Astrocyte of the hippocampus (primary cell): ENCODE results near the gene MORN3.
A peak's percentile ranks its signal among the peaks of the same experiment; 100 is the strongest.
"Not testable (repeated sequence)": the region's sequence is repeated elsewhere in the genome, so short reads cannot be mapped to it uniquely, and the experiment has no call there.

Experiments used
- DNase-seq: peaks from one replicate; pipeline ENCODE4 v3.0.0; 2011; ENCODE audit warnings: low read depth, low spot score

The MORN3 gene

DNA sequence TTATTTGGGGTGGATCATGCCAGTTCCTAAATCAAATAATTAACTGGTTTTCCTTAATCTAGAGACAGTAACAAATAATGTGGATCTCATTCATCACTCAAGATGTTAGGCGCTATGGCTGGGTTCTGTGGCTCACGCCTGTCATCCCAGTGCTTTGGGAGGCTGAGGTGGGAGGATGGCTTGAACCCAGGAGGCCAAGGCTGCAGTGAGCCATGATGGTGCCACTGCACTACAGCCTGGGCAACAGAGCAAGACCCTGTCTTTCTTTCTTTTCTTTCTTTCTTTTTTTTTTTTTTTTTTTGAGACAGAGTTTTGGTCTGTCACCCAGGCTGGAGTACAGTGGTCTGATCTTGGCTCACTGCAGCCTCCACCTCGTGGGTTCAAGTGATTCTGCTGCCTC is 23.3 kb upstream of the MORN3 start:
- not testable (repeated sequence) for DNase-seq

DNA sequence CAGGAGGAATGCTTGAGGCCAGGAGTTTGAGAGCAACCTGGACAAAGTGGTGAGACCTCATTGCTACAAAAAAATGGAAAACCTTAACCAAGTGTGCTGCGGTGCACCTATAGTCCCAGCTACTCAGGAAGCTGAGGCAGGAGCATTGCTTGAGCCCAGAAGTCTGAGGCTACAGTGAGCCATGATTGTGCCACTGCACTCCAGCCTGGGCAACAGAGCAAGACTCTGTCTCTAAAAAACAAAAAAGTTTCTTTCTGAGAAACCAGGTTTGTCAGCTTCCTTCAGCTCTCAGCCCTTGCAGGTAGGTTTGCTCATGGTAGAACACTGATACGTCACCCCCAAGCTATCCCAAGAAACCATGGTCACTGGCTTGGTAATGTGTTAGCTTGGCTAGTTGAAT is 20.0 kb upstream of the MORN3 start:
- DNase-seq = no peak

DNA sequence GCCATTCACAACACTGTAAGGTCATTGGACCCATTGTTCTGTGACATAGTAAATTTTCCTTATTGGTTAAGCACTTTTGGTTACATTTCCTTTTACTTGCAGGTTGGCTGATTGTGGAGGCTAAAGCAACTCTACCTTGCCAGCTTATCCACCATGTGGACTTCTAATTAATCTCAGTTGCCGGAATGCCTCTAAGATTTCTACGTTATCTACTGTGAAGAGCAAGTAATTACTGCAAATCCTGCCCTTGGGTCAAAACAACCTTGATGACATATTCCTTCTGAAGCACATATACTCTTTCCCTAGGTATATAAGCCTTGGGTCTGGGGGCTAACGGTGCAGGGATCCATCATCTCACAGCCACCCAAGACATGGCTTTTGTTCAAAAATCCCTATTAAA is 19.5 kb upstream of the MORN3 start:
- DNase-seq = no peak

DNA sequence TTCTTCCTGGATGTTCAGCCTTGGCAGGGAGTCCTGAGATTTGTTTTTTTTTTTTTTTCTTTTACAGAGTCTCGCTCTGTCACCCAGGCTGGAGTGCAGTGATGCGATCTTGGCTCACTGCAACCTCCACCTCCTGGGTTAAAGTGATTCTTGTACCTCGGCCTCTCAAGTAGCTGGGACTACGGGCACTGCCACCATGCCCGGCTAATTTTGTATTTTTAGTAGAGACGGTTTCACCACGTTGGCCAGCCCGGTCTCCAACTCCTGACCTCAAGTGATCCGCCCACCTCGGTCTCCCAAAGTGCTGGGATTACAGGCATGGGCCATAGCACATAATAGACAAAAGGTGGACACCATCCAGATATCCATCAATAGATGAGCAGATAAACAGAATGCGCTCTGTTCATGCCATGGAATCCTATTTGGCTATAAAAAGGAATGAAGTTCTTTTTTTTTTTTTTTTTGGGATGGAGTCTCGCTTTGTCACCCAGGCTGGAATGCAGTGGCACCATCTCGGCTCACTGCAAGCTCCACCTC is 10.3 kb upstream of the MORN3 start:
- not testable (repeated sequence) for DNase-seq

DNA sequence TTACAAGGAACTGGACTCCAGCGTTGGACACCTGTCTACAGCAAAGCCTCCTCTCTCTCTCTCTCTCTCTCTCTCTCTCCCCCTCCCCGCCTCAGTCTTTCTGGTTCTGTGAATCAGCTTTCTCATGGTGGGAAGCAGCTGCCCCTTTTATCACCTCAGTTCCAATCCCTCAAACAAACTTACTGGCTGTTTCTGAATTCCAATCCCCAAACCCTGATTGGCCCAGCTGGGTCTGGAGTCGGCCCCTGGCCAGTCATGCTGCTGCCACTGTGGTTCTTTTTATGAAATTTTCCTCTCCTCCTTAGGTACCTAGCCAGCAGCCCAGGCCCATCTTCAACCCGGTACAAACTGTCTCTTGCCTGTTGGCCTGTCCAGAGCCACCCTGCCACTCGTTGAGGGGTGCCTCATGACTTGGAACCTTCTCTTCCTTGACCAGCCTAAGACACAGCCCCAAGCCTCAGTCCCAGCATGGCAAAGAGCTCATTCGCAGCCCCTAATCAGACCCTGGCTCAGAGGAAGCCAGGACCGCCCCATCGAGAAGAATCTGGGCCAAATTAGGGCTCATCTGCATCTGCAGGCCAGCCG is 9.4 kb upstream of the MORN3 start:
- no peak for DNase-seq

DNA sequence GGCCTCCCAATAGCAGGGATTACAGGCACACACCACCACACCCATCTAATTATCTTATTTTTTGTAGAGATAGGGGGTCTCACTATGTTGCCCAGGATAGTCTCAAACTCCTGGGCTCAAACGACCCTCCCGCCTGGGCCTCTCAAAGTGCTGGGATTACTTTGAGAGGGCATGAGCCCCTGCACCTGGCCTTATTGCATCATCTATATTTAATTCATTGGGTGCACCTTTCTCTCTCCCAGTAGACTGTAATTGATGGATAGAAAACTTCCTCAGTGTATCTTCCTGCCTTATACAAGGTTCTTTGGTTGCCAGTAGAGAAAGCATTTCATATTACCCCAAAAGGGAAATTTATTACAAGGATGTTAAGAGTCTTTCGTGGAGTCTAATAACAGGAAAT is 8.9 kb upstream of the MORN3 start:
- DNase-seq = no peak

DNA sequence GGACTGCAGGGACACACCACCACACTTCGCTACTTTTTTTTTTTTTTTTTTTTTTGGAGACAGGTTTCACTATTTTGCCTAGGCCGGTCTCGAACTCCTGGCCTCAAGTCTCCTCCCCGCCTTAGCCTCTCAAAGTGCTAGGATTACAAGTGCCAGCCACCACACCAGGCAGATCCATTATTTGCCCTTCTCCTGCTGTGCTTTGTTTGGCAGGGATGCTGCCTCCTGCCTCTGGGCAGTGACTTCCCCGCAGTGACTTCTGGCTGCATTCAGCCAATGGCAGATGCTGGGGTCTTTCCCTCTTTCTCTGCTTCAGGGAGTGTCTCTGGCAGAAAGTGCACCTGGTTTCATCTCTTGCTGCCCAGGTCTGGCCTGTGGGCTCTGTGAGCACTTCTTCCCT is 6.7 kb upstream of the MORN3 start:
- DNase-seq = no peak

DNA sequence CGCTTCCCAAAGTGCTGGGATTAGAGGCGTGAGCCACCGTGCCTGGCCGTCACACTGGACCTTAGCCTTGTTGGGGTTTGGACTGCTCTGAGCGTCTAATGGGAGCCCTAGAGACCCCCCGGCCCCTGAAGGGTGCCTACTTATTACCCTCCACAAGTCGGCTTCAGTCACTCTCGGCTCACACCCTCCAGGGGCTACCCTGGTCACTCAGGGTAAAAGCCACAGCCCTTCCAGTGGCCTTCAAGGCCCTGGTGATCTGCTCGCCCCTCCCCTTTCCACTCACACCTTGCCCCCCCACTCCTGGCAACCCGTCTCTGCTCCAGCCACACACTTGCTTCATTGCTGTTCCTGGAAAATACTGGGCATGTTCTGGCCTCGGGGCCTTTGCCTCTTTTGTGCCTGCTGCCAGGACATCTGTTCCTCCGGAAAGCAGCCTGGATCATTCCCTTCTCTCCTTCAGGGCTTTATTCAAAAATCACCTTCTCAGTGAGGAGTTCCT is 3.6 kb upstream of the MORN3 start:
- no peak for DNase-seq

DNA sequence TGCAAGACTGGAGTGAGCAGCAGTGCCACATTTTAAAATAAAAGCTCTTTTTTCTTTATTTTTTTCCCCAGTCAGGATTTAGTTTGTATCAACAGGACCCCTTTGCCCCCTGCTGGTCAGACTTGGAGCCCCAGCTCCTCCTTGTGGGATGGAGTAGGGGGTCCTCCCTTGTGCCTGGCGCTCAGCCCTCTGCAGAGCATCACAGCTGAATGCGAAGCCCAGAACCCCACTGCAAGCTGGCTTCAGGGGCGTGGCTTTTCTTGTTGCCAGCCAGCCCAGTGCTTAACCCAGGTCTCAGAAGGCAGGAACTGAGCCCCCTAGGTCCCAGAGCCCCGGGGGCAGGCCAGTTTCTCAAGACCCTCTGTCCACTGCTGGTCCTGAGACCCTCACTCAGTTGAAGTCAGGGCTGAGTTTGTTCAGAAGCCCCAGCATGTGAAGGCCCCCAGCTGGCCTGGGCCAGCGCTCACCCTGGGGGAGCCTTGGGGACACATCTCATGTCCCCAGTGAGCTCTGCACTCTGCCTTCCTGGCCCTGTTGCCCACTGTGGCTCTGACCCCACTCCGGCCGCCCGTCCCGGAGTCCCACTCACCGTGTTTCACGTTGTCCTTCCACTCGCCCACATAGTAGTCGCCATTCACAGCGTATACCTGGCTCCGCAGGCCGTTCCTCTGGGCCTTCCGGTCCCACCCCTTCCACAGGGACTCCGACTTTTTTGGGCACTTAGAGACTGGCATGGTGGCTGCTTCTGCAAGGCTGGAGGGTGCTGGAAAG is 519 bp downstream of the MORN3 start:
- peak; percentile 61 for DNase-seq

DNA sequence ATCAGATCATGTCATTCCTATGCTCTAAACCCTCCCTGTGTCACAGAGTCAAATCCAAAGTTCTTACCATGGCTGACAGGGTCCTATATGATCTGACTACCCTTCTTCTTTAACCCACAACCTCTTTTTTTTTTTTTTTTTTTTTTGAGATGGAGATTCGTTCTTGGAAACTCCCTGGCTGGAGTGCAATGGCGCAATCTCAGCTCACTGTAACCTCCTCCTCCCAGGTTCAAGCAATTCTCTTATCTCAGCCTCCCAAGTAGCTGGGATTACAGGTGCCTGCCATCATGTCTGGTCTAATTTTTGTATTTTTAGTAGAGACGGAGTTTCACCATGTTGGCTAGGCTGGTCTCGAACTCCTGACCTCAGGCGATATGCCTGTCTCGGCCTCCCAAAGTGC is 2.6 kb downstream of the MORN3 start:
- DNase-seq = not testable (repeated sequence)

DNA sequence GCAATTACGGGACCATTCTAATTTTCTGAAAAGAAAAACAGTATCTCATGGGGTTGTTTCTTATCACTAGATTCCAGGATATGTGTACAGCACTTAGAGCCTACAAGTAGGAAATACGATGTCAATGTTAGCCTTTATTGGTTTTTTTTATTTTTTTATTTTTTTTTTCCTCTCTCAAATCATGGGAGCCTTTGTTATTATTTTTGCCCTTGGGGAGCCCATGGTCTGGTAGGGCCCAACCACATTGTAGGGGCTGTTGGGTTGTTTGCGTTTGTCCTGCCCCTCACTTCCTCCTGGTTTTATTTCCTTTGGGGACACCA is 5.9 kb downstream of the MORN3 start:
- DNase-seq = no peak

DNA sequence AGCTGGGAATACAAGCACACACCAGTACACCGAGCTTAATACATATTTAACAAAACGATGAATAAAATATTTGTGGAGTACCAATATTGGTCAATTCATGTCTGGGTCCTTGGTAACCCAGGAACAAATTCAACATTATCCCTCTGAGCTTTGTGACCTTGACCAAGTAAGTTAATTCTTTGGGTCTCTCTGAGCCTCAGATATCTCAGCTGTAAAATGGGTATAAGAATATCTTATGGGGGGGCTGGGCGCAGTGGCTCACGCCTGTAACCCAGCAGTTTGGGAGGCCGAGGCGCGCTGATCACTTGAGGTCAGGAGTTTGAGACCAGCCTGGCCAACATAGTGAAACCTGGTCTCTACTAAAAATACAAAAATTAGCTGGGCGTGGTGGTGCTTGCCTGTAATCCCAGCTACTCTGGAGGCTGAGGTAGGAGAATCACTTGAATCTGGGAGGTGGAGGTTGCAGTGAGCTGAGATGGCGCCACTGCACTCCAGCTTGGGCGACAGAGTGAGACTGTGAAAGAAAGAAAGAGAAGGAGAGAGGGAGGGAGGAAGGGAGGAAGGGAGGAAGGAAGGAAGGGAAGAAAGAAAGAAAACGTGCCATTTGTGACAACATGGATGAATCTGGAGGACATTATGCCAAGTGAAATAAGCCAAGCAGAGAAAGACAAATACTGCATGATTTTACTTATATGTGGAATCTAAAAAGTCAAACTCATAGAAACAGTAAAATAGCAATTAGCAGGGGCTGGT is 7.9 kb downstream of the MORN3 start:
- not testable (repeated sequence) for DNase-seq

DNA sequence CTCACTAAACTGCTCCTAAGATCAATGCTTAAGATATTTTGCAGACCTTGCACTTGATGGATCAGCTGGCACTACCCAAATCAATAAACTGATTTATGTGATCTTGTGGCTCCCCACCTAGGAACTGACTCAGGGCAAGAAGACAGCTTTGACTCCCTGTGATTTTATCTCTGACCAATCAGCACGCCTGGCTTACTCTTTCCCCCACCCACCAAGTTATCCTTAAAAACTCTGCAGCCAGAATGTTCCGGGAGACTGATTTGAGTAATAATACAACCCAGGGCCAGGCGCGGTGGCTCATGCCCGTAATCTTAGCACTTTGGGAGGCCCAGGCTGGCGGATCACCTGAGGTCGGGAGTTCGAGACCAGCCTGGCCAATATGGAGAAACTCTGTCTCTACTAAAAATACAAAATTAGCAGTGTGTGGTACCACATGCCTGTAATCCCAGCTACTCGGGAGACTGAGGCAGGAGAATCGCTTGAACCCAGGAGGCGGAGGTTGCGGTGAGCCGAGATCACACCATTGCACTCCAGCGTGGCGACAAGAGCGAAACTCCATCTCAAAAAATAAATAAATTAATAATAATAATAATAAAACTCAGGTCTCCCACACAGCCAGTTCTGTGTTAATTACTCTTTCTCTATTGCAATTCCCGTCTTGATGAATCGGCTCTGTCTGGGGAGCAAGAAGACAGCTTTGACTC is 12.0 kb downstream of the MORN3 start:
- DNase-seq = no peak

DNA sequence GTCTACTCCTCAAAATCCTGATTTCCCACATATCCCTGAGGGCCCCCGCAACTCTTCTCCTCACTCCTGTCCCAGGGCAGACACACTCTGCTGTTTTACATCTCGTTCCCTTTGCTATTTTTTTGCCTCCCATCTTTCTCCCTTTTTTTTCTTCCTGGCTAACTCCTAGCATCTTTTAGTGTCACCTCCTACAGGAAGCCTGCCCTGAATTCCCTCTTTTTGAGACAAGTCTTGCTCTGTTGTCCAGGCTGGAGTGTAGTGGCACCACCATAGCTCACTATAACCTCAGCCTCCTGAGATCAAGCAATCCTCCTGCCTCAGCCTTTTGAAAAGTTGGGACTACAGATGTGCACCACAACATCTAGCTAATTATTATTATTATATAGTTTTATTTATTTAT is 13.3 kb downstream of the MORN3 start:
- DNase-seq = no peak

DNA sequence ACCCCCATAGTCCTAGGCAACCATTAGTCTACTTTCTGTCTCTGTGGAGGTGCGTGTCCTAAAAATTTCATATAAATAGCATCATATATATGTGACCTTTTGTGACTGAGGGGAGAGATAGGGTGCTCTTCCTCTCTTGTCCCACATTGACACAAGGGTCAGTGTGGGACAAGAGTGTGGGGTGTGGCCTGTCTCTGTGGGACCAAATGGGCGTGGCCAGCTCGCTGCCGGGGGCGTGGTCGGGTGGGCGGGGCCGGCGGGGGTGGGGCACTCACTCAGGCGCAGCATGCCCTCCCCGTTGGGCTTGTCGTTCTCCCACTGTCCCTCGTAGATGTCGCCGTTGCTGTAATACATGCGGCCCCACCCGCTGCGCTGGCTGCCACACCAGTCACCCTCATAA is 15.5 kb downstream of the MORN3 start:
- DNase-seq = no peak

DNA sequence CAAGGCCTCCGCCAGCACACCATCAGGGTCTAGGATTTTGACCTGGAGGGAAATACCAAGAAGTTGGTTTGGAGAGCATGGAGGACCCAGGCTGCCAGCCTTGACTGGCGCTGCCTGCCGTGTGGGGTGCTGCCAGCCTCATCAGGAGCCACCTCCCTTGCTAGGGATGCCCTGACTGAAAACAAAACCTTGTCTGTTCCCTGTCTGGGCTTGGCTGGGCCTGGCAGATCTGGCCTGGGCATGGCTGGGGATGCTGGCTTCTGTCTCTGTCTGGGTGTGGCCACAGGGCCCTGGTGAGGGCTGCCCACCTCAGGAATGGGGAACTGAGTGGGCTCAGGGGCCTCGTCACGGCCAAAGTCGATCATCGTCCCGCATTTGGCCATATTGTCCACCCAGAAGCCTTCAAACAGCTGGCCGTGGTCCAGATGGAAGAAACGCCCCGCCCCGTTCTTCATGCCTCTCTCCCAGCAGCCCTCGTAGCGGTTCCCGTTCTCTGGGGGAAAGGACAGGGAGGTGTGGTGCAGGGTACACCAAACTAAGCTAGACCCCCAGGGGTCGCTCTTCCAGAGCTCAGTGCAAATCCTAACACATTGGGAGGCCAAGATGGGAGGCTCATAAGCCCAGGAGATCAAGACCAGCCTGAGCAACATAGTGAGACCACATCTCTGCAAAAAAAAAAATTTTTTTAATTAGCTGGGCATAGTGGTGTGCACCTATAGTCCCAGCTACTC is 16.5 kb downstream of the MORN3 start:
- DNase-seq = no peak

DNA sequence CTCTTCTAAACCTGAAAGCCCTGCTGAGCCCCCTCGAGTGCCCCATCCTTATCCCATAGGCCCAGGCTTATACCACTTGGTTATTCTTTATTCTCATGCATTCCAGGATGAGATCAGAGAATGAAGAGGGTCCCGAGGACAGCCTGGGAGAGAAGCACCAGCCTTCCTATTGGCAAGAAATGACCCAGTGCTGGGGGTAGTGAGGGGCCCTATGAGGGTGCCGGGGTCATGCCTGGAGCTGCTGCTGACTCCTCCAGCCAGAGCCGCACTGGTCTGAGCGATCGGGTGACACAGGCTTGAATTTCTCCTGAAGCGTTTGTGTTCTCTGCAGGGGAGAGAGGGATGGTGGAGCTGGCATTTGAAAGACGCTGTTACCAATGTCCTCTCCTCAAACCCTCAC is 18.1 kb downstream of the MORN3 start:
- DNase-seq = no peak

DNA sequence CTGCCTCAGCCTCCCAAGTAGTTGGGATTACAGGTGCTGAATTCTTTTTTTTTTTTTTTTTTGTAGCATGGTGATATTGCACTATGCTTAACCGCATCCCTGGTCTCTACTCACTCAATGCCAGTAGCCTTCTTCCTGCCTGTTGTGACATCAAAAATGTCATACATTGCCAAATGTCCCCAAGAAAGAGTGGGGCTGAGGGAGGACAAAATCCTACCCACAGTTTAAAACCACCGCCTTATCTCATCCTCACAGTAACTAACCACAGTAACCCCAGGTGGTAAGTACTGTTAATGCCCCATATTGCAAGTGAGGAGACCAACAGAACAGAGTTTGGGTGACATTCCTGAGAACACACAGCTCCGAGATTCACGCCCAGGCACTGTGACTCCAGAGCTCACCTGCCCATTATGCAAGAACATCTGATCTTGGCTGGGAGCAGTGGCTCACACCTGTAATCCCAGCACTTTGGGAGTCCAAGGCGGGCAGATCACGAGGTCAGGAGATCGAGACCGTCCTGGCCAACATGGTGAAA is 19.6 kb downstream of the MORN3 start:
- DNase-seq = no peak

DNA sequence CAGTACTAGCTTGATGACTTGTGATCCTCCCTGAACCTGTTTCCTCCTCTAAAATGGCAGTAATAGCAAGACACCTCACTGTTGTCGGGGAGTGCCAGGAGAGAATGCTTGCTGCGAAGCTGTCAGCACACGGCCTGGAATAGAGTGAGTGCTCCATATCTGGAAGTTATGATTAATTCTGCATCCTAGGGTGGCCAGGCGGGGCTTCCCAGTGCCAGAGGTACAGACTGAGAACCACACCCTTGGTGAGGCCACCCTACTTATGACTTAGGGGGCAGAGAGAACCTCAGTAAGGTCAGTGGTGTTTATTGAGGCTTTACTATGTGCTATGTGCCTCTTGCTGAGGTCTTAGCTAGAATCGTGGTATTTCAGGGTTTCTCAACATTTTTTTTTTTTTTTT is 20.1 kb downstream of the MORN3 start:
- DNase-seq = no peak

DNA sequence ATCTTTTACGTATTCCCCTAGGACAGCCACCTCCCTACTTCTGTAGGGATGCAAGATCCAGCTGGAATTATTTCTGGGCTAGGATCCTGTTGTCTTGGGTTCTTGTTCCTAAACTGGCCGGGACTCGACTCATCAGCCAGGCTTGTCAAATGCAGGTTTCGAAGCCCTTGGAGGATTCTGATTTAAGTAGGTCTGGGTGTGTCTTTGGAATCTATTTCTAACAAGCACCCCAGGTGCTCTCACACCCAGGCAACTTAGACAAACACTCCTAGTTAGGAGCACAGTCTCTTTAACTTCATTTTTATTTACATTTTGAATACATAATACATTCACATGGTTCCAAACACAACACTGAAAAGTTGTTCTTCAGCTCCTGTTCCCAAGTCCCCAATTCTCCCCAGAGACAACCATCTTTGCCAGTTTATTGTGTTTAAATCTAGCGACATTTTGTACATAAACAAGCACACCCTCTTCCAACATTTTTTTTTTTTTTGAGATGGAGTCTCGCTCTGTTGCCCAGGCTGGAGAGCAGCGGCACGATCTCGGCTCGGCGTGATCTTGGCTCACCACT is 20.9 kb downstream of the MORN3 start:
- no peak for DNase-seq

DNA sequence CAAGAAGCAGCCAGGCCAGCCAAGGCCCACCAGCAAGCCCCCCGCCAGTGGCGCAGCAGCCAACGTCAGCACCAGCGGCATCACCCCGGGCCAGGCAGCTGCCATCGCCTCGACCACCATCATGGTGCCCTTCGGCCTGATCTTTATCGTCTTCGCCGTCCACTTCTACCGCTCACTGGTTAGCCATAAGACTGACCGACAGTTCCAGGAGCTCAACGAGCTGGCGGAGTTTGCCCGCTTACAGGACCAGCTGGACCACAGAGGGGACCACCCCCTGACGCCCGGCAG is 28.2 kb downstream of the MORN3 start:
- DNase-seq = no peak
